Vagina (tissue), 2 donors: Measurements from ENCODE around the gene ELSPBP1. TPM values are rescaled to one million over a fixed set of nuclear protein-coding genes. Genes with fewer than 3 reads are reported as not detected.

Experiments
- DNase-seq, 2 donors: peaks; one replicate each; pipeline ENCODE4 v3.0.0-alpha.2; 2017; ENCODE audit errors: extremely low spot score in 2 of 2
- H3K27ac ChIP-seq: fragments of 200-600 bp; sonication (generic); one replicate; pipeline ENCODE4 v1.5.1; 2019
- H3K27me3 ChIP-seq: fragments of 200-600 bp; sonication (generic); one replicate; pipeline ENCODE4 v1.5.1; 2019
- H3K36me3 ChIP-seq, 2 donors: fragments of 200-600 bp; sonication (generic); one replicate each; pipeline ENCODE4 v1.5.1; 2017 to 2019
- H3K4me1 ChIP-seq: fragments of 200-600 bp; sonication (generic); one replicate; pipeline ENCODE4 v1.5.1; 2019
- H3K4me3 ChIP-seq, 2 donors: fragments of 200-600 bp; sonication (generic); 1 replicate in 1 of 2; 2 replicates in 1 of 2; pipeline ENCODE4 v1.5.1; 2016 to 2019
- H3K9me3 ChIP-seq: fragments of 200-600 bp; sonication (generic); one replicate; pipeline ENCODE4 v1.5.1; 2019
- POLR2A ChIP-seq, 2 donors: fragments of 450-650 bp; IDR thresholded peaks; one replicate each; pipeline ENCODE4 v1.6.1; 2017; ENCODE audit warnings: antibody characterized with exemption in 2 of 2, mild to moderate bottlenecking in 2 of 2, moderate library complexity in 2 of 2
- POLR2AphosphoS5 ChIP-seq, 2 donors: sonication (generic); formaldehyde crosslinking; IDR thresholded peaks; one replicate each; pipeline ENCODE4 v1.9.0; 2017; ENCODE audit warnings: antibody characterized with exemption in 2 of 2, mild to moderate bottlenecking in 2 of 2, low read depth in 1 of 2; ENCODE audit not compliant: insufficient read depth in 1 of 2
- intact Hi-C: fragments of 100-400 bp; cut with DNase I; formaldehyde crosslinking; loops from one replicate; pipeline ENCODE4 v1.15.1; 2023
- total RNA-seq: library from RNA; depleted of rRNA; stranded (reverse); fragments of >200 nt; gene quantifications from one replicate; pipeline ENCODE4 v1.2.3, GENCODE V29; 2016
- TF ChIP-seq, protein P1 (sequence below), 3 experiments: fragments of 450-650 bp in 2 of 3; fragments of 200-600 bp in 1 of 3; sonication (generic) in 1 of 3; IDR thresholded peaks; one replicate each; pipeline ENCODE4 v1.5.1; 2017 to 2019; ENCODE audit warnings: antibody characterized with exemption in 3 of 3, mild to moderate bottlenecking in 2 of 3, moderate library complexity in 2 of 3

The ELSPBP1 gene
- total RNA-seq, 1 donor from 2014 or later, result not detected

DNA sequence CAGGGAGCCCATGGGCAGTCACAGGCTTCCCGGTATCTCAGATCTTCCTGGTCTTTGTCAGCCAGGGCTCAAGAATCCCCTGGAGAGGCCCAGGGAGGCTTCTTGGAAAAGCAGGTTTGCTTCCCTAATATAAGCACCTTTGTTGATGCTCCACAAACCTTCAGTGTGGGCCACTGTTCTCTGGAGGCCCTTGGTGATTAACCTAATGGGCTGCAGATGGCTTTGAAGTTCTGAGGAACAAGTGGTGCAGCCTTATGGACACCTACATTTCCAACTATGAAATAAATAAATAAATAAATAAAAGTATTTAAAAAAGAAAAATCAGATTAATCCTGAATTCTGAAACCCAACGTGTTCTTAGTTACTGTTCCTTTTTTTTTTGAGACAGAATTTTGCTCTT lies 2.4 kb upstream of the ELSPBP1 start, which contains the start of gene BSPH1:
Gene BSPH1 (minus strand): TSS at position 101 of the 400 bp plus-strand sequence. CDS start 89 bp downstream, at position 12.
- Histone ChIP-seq H3K36me3 (no peaks in the 10 kb centered on the region), H3K27me3 (no peaks in the 10 kb centered on the region), H3K9me3 (no peaks in the 10 kb centered on the region), H3K4me1 (no peaks in the 10 kb centered on the region), H3K4me3 (no peak within 1 kb of the TSS), H3K27ac (no peak within 1 kb of the TSS)
- intact Hi-C loops, result no loop called here
- TF ChIP-seq POLR2A (IDR thresholded peaks at IDR 0.05), result no peak
- no peak for TF ChIP-seq POLR2AphosphoS5 (IDR thresholded peaks at IDR 0.05; ENCODE audit: insufficient read depth in 1 of 2, low read depth in 1 of 2)
- TF ChIP-seq, protein P1, sequence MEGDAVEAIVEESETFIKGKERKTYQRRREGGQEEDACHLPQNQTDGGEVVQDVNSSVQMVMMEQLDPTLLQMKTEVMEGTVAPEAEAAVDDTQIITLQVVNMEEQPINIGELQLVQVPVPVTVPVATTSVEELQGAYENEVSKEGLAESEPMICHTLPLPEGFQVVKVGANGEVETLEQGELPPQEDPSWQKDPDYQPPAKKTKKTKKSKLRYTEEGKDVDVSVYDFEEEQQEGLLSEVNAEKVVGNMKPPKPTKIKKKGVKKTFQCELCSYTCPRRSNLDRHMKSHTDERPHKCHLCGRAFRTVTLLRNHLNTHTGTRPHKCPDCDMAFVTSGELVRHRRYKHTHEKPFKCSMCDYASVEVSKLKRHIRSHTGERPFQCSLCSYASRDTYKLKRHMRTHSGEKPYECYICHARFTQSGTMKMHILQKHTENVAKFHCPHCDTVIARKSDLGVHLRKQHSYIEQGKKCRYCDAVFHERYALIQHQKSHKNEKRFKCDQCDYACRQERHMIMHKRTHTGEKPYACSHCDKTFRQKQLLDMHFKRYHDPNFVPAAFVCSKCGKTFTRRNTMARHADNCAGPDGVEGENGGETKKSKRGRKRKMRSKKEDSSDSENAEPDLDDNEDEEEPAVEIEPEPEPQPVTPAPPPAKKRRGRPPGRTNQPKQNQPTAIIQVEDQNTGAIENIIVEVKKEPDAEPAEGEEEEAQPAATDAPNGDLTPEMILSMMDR (IDR thresholded peaks at IDR 0.05), result no peak
- peak in 1 of 2 donors; percentile 16 for DNase-seq

DNA sequence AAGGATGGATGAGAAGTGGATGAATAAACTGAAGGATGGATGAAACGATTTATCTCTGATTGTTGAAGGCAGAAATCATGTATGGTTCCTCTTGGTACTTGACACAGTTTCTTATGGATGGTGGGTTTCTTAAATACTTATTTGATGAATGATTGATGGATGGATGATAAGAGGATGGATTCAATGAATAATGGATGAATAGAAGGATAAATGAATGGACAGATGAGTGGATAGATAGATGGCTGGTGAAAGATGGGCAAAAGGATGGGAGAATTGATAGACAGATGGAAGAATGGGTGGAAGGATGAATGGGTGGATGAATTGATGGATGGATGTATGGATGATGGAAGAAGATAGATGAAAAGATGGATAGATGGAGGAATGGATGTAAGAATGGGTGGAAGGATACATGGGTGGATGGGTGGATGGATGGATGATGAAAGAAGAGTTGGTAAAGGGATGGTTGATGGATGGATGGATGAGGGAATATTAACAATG lies 1.8 kb downstream of the ELSPBP1 start:
- Histone ChIP-seq H3K4me3 (no peak overlapping the region), H3K36me3 (no peaks in the 10 kb centered on the region), H3K27ac (no peak overlapping the region), H3K4me1 (no peaks in the 10 kb centered on the region), H3K27me3 (no peaks in the 10 kb centered on the region), H3K9me3 (no peaks in the 10 kb centered on the region)
- TF ChIP-seq, protein P1 (IDR thresholded peaks at IDR 0.05), result no peak
- TF ChIP-seq POLR2AphosphoS5 (IDR thresholded peaks at IDR 0.05; ENCODE audit: insufficient read depth in 1 of 2, low read depth in 1 of 2) (no peak), POLR2A (IDR thresholded peaks at IDR 0.05) (no peak)
- DNase-seq, result no peak
- intact Hi-C loops, result no loop called here

DNA sequence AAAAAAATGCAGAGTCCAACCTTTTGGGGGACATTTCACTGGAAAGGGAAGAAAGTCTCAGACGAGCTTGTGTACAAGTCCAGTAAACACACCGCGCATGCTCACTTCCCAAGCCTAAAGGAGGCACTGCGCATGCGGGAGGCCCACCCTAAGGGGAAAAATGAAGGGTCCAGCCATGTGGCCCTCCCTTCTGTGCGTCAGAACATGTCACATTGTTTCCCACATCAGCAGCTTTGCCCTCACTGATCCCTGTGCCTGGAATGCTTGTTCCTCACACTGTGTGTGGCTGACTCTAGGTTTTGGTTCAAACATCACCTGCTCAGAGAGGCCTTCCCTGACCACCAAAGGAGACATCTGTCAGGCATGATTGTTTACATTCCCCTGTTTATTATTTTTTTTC lies 4.4 kb downstream of the ELSPBP1 start:
- no peak overlapping the region for H3K27ac ChIP-seq
- TF ChIP-seq POLR2A (IDR thresholded peaks at IDR 0.05), result no peak
- TF ChIP-seq, protein P1 (IDR thresholded peaks at IDR 0.05), result no peak
- no peak for TF ChIP-seq POLR2AphosphoS5 (IDR thresholded peaks at IDR 0.05; ENCODE audit: insufficient read depth in 1 of 2, low read depth in 1 of 2)

DNA sequence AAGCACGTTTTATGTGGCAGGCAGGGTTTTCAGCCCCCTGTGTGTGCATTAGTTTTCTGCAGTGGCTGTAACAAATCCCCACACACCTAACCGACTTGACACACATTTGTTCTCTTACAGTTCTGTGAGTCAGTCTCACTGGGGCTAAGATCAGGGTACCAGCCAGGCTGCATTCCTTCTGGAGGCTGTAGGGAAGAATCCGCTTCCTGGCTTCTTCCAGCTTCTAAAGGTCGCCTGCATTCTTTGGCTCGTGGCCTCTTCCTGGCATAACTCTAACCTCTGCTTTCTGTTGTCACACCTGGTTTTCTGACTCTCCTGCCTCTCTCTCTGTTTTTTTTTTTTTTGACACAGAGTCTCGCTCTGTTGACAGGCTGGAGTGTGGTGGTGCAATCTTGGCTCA lies 6.4 kb downstream of the ELSPBP1 start:
- intact Hi-C loops, result no loop called here
- DNase-seq, result no peak
- no peak overlapping the region for H3K27ac ChIP-seq
- H3K4me3 ChIP-seq, result no peak overlapping the region
- no peaks in the 10 kb centered on the region for H3K9me3 ChIP-seq
- TF ChIP-seq POLR2AphosphoS5 (IDR thresholded peaks at IDR 0.05; ENCODE audit: insufficient read depth in 1 of 2, low read depth in 1 of 2), result no peak
- no peaks in the 10 kb centered on the region for H3K27me3 ChIP-seq
- no peaks in the 10 kb centered on the region for H3K4me1 ChIP-seq
- H3K36me3 ChIP-seq, result no peaks in the 10 kb centered on the region

More for the DNA sequence above, 4.4 kb downstream of the ELSPBP1 start:
- intact Hi-C loops, result no loop called here
- no peak for DNase-seq
- no peaks in the 10 kb centered on the region for H3K36me3 ChIP-seq
- no peaks in the 10 kb centered on the region for H3K9me3 ChIP-seq
- no peaks in the 10 kb centered on the region for H3K4me1 ChIP-seq
- no peaks in the 10 kb centered on the region for H3K27me3 ChIP-seq
- H3K4me3 ChIP-seq, result no peak overlapping the region

DNA sequence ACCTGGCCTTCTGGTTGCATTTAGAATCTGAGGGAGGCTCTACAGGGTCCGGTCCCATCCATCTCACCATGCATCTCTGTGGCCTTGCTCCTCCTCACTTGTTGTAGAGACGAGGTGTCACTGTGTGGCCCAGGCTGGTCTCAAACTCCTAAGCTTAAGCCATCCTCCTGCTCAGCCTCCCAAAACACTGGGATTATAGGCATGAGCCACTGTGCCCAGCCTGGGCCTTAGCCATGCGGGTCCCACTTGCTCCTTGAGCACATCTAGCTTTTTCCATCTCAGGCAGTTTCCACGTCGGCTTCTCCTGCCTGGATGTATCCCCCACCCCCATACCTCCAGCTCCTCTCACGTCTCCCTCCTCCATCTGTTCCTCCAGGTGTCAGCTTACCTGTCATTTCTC lies 9.8 kb downstream of the ELSPBP1 start:
- TF ChIP-seq, protein P1 (IDR thresholded peaks at IDR 0.05), result no peak
- TF ChIP-seq POLR2AphosphoS5 (IDR thresholded peaks at IDR 0.05; ENCODE audit: insufficient read depth in 1 of 2, low read depth in 1 of 2) (no peak), POLR2A (IDR thresholded peaks at IDR 0.05) (no peak)
- H3K4me1 ChIP-seq, result no peaks in the 10 kb centered on the region
- no peaks in the 10 kb centered on the region for H3K36me3 ChIP-seq
- DNase-seq, result peak in 1 of 2 donors; percentile 77
- intact Hi-C loops, result no loop called here
- no peaks in the 10 kb centered on the region for H3K9me3 ChIP-seq
- H3K27me3 ChIP-seq, result no peaks in the 10 kb centered on the region
- no peak overlapping the region for H3K4me3 ChIP-seq
- no peak overlapping the region for H3K27ac ChIP-seq
